Measurements from ENCODE around the gene PPP1R13B. TPM values are rescaled to one million over a fixed set of nuclear protein-coding genes. Genes with fewer than 3 reads are reported as not detected.

Gene PPP1R13B
- total RNA-seq, 1 experiment from 2014 or later: 19.0 TPM

DNA sequence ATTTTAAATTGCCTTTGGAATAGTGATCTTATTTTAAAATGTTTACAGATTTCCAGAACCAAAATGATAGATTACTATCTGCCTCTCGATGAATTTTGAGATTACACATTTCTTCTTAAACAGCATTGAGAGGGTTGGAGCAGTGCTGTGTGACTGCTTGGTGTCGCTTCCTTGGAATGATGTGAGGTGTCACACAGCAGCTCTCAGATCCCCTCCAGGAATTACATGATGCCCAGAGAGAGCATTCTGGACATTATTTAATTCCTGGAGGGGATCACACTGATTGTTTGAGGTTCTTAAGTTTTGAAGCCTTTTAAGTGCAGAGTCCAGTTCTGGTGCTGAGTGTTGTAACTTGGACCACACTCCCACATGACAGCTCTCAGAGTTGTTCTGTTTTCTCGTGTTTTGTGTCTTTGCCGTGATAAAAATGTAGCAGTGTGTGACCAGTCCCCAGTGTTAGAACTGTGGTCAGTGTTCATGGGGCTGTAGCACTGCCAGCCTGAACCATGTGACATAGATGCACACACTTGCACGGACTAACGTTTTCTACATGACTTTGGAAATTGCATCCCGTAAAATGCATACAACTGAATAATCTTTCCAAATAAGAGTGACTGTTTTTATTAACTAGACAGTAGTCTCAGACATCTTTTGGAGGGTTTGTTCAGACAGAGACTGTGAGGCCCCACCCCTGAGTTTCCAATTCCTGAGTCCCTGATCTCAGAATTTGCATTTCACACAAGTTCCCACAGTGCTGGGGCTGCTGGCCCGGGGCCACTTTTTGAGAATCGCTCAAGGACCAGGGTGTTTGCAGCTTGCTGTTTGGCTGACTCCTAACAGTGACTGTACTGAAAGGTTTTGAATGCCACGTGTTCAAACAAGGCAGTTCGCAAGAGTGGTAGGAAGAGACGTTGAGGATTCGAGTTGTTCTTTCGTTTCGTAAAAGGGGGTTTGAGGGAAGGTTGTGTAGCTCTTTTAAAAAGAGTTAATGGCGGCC lies 158.2 kb downstream of the PPP1R13B start:
- TF ChIP-seq SIN3A (IDR thresholded peaks at IDR 0.05; ENCODE audit: borderline replicate concordance, insufficient read depth, low read depth, low read length) (no peak), TCF7L2 (IDR thresholded peaks at IDR 0.05; ENCODE audit: low read depth, low read length) (no peak), POLR2AphosphoS5 (IDR thresholded peaks at IDR 0.05; ENCODE audit: low read depth, low read length) (no peak)
- TF ChIP-seq, protein P1, sequence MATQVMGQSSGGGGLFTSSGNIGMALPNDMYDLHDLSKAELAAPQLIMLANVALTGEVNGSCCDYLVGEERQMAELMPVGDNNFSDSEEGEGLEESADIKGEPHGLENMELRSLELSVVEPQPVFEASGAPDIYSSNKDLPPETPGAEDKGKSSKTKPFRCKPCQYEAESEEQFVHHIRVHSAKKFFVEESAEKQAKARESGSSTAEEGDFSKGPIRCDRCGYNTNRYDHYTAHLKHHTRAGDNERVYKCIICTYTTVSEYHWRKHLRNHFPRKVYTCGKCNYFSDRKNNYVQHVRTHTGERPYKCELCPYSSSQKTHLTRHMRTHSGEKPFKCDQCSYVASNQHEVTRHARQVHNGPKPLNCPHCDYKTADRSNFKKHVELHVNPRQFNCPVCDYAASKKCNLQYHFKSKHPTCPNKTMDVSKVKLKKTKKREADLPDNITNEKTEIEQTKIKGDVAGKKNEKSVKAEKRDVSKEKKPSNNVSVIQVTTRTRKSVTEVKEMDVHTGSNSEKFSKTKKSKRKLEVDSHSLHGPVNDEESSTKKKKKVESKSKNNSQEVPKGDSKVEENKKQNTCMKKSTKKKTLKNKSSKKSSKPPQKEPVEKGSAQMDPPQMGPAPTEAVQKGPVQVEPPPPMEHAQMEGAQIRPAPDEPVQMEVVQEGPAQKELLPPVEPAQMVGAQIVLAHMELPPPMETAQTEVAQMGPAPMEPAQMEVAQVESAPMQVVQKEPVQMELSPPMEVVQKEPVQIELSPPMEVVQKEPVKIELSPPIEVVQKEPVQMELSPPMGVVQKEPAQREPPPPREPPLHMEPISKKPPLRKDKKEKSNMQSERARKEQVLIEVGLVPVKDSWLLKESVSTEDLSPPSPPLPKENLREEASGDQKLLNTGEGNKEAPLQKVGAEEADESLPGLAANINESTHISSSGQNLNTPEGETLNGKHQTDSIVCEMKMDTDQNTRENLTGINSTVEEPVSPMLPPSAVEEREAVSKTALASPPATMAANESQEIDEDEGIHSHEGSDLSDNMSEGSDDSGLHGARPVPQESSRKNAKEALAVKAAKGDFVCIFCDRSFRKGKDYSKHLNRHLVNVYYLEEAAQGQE (IDR thresholded peaks at IDR 0.05; ENCODE audit: insufficient read depth in 1 of 2, low read depth in 2 of 2, low read length in 1 of 2): no peak
- TF ChIP-seq, protein P2, sequence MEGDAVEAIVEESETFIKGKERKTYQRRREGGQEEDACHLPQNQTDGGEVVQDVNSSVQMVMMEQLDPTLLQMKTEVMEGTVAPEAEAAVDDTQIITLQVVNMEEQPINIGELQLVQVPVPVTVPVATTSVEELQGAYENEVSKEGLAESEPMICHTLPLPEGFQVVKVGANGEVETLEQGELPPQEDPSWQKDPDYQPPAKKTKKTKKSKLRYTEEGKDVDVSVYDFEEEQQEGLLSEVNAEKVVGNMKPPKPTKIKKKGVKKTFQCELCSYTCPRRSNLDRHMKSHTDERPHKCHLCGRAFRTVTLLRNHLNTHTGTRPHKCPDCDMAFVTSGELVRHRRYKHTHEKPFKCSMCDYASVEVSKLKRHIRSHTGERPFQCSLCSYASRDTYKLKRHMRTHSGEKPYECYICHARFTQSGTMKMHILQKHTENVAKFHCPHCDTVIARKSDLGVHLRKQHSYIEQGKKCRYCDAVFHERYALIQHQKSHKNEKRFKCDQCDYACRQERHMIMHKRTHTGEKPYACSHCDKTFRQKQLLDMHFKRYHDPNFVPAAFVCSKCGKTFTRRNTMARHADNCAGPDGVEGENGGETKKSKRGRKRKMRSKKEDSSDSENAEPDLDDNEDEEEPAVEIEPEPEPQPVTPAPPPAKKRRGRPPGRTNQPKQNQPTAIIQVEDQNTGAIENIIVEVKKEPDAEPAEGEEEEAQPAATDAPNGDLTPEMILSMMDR (IDR thresholded peaks at IDR 0.05): no peak

DNA sequence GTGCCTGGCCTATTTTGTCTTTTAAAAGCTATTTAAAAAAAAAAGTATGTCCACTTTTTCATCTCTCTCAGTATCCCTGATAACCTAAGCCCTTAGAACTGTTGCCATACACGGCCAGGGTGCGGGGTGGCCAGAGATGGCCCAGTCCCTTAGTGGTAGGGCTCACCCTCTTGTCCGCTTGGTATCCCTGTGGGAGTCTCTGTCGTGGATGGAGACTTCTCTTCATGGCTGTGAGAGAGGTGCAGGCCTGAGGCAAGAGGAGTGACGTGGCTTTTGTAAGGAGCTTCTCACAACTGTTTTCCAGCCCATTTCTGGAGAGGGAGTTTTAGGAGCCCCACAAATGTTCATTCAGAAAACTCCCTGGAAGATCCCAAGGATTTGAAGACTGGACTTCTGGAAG lies 158.9 kb downstream of the PPP1R13B start:
- in situ Hi-C loops (cut with HindIII; ENCODE audit: low pct_unique_long_range_greater_than_20kb, low sequenced_read_pairs): no loop called here
- Histone ChIP-seq H3K36me3 (ENCODE audit: control insufficient read depth, insufficient read depth, low read length) (peaks cover 3% of the 10 kb centered on the region; the same call in 1 of the 2 replicates), H3K4me1 (ENCODE audit: control insufficient read depth, insufficient read depth, low read length) (no peaks in the 10 kb centered on the region), H3K27me3 (ENCODE audit: control insufficient read depth, insufficient read depth, low read length) (no peaks in the 10 kb centered on the region), H3K4me3 (ENCODE audit: low read depth in 2 of 2, low read length in 2 of 2) (no peak overlapping the region), H3K9me3 (ENCODE audit: control insufficient read depth, insufficient read depth, low read depth, low read length) (no peaks in the 10 kb centered on the region), H3K27ac (ENCODE audit: low read length) (no peak overlapping the region)
- POLR2A ChIA-PET: no interaction called here
- TF ChIP-seq SIN3A (IDR thresholded peaks at IDR 0.05; ENCODE audit: borderline replicate concordance, insufficient read depth, low read depth, low read length) (no peak), POLR2AphosphoS5 (IDR thresholded peaks at IDR 0.05; ENCODE audit: low read depth, low read length) (no peak)
- ATAC-seq: no peak
- CTCF ChIA-PET: no interaction called here
- no TSS peak for BruUV-seq (replicated peaks)
- intact Hi-C loops (cut with micrococcal nuclease; ENCODE audit: unreplicated experiment): no loop called here
- DNase-seq (ENCODE audit: low read depth, low spot score): no peak

More for the DNA sequence above, 158.2 kb downstream of the PPP1R13B start:
- no peak for ATAC-seq
- DNase-seq (ENCODE audit: low read depth, low spot score): no peak
- intact Hi-C loops (cut with micrococcal nuclease; ENCODE audit: unreplicated experiment): no loop called here
- ChIA-PET CTCF (no interaction called here), POLR2A (no interaction called here)
- Histone ChIP-seq H3K9me3 (ENCODE audit: control insufficient read depth, insufficient read depth, low read depth, low read length) (no peaks in the 10 kb centered on the region), H3K4me3 (ENCODE audit: low read depth in 2 of 2, low read length in 2 of 2) (no peak overlapping the region), H3K36me3 (ENCODE audit: control insufficient read depth, insufficient read depth, low read length) (peaks cover 3% of the 10 kb centered on the region; the same call in 1 of the 2 replicates), H3K4me1 (ENCODE audit: control insufficient read depth, insufficient read depth, low read length) (no peaks in the 10 kb centered on the region), H3K27me3 (ENCODE audit: control insufficient read depth, insufficient read depth, low read length) (no peaks in the 10 kb centered on the region), H3K27ac (ENCODE audit: low read length) (no peak overlapping the region)
- in situ Hi-C loops (cut with HindIII; ENCODE audit: low pct_unique_long_range_greater_than_20kb, low sequenced_read_pairs): no loop called here
- BruUV-seq (replicated peaks): no TSS peak

DNA sequence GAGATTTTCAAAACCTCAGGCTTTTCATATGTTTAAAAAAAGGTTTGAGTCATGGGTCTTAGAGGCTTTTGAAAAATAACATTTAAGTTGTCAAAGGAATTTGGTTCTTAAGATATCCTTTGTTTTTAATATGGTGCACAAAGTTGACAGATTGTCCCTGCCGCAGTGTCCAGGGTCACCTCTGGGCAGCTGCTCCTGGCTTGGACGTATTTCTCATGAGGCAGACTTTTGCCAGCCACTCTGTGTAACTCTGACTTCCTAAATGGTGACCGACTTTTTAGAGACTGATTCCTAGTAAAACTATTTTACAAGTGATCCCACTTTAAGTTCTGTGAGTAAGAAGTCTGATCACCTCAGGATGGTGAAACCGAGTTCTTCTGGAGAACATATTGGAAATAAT lies 159.7 kb downstream of the PPP1R13B start:
- Histone ChIP-seq H3K27me3 (ENCODE audit: control insufficient read depth, insufficient read depth, low read length) (no peaks in the 10 kb centered on the region), H3K4me3 (ENCODE audit: low read depth in 2 of 2, low read length in 2 of 2) (no peak overlapping the region), H3K27ac (ENCODE audit: low read length) (no peak overlapping the region), H3K4me1 (ENCODE audit: control insufficient read depth, insufficient read depth, low read length) (no peaks in the 10 kb centered on the region), H3K36me3 (ENCODE audit: control insufficient read depth, insufficient read depth, low read length) (peaks cover 5% of the 10 kb centered on the region; the same call in 1 of the 2 replicates), H3K9me3 (ENCODE audit: control insufficient read depth, insufficient read depth, low read depth, low read length) (no peaks in the 10 kb centered on the region)
- in situ Hi-C loops (cut with HindIII; ENCODE audit: low pct_unique_long_range_greater_than_20kb, low sequenced_read_pairs): no loop called here
- no peak for DNase-seq (ENCODE audit: low read depth, low spot score)
- no peak for ATAC-seq
- ChIA-PET CTCF (no interaction called here), POLR2A (no interaction called here)
- intact Hi-C loops (cut with micrococcal nuclease; ENCODE audit: unreplicated experiment): no loop called here
- BruUV-seq (replicated peaks): no TSS peak
- TF ChIP-seq, protein P1 (IDR thresholded peaks at IDR 0.05; ENCODE audit: insufficient read depth in 1 of 2, low read depth in 2 of 2, low read length in 1 of 2): no peak
- TF ChIP-seq SIN3A (IDR thresholded peaks at IDR 0.05; ENCODE audit: borderline replicate concordance, insufficient read depth, low read depth, low read length) (no peak), POLR2AphosphoS5 (IDR thresholded peaks at IDR 0.05; ENCODE audit: low read depth, low read length) (no peak), TCF7L2 (IDR thresholded peaks at IDR 0.05; ENCODE audit: low read depth, low read length) (no peak)
- TF ChIP-seq, protein P2 (IDR thresholded peaks at IDR 0.05): no peak
